Measurements from ENCODE around the gene BPIFB2. TPM values are rescaled to one million over a fixed set of nuclear protein-coding genes. Genes with fewer than 3 reads are reported as not detected.

Gene BPIFB2
- total RNA-seq, 1 experiment from 2014 or later: 0.15 TPM

DNA sequence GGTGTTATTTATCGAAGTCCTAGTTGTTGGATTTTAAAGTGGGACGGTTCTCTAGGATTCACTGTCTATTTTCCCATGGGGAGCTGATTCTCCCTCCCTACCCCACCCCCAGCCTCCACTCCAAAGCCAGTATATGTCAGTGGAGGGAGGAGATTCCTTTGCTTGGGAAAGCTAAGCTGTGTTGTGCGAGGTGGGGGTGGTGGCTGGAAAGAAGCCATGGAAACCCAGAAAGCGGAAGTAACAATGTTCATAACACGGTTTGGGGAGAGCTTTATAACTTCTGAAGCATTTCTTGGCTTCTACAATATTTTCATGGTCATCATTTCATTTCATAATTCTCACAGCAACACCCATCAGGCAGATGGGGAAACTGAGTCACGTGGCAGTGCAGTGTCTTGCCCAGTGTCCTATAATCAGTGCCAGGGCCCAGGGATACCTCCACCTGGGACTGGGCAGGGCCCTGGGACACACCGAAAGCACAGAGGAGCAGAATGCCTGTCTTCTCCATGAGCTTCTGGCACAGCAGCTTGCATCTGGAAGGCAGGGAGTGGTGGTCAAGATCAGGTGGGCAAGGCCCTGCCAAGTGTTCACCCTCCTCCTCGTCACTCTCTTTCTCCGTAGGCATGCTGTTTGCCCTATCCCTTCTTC, 7.8 kb upstream of the BPIFB2 start (continued):
- TF ChIP-seq REST (IDR thresholded peaks at IDR 0.05; ENCODE audit: low read depth) (no peak), TCF7L2 (IDR thresholded peaks at IDR 0.05; ENCODE audit: borderline replicate concordance, extremely low read depth, insufficient read depth, insufficient read length) (no peak), CEBPB (IDR thresholded peaks at IDR 0.05; ENCODE audit: low read depth) (no peak)

DNA sequence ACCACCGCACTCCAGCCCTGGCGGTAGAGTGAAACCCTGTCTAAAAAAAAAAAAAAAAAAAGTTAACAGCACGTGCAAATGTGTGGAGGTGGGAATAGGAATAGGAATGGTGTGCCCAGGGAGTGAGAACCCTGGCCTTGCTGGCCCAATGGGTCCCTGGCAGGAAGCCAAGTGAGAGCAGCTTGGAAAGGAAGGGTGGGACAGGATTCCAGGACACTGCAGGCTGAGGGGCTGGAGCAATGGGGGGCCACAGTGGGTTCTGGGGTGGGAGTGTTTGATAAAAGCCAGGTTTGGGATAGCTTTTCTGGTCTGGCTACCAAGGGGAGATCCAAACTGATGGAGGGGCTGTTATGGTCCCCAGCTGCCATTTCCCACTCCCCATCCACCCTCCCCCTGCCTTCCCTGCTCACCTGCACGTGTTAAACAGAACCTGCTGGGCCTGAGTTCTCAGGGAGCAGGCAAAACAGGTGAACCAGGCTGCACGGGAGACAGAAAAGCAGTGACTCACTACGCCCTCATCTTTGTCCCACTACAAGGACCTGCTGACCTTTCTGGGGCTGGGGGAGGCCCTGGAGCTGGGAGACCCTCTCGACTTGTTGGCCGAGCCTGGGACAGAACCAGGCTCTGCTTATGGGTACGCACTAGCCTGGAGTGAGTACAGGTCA, 6.6 kb upstream of the BPIFB2 start:
- H3K9me3 ChIP-seq (ENCODE audit: control insufficient read depth in 1 of 2, insufficient read depth in 1 of 2, low read depth in 1 of 2, low read length in 2 of 2): no peaks in the 10 kb centered on the region
- H3K36me3 ChIP-seq (ENCODE audit: control insufficient read depth in 1 of 2, insufficient read depth in 2 of 2, low read length in 2 of 2): no peaks in the 10 kb centered on the region
- H3K79me2 ChIP-seq (ENCODE audit: insufficient read depth, low read length): no peaks in the 10 kb centered on the region
- no peak for ATAC-seq
- intact Hi-C loops (cut with micrococcal nuclease): no loop called here
- no TSS peak for BruUV-seq (replicated peaks)
- H3K4me1 ChIP-seq (ENCODE audit: control insufficient read depth in 1 of 2, insufficient read depth in 2 of 2, low read length in 2 of 2): peaks cover 0 to 3% of the 10 kb centered on the region in 2 experiments; a peak in 1 of 4 replicates
- no peak overlapping the region; the same call in 1 of the 2 replicates for H3K4me2 ChIP-seq (ENCODE audit: low read length)
- no peaks in the 10 kb centered on the region for H3K9me2 ChIP-seq (ENCODE audit: insufficient read depth)
- no peaks in the 10 kb centered on the region for H3K27me3 ChIP-seq (ENCODE audit: insufficient read depth, low read length)
- H3K27ac ChIP-seq (ENCODE audit: low read depth, low read length): no peak overlapping the region
- H3K4me3 ChIP-seq (replicated peaks in 1 of 2; ENCODE audit: low read depth in 1 of 2, low read length in 2 of 2): no peak overlapping the region
- CTCF ChIA-PET: no interaction called here
- no peak overlapping the region for H3K9ac ChIP-seq (ENCODE audit: low read length)
- H2AFZ ChIP-seq (ENCODE audit: low read depth, low read length, poor library complexity, severe bottlenecking): no peak overlapping the region
- RAD21 ChIA-PET (ENCODE audit: low non-redundant PET in 1 of 2, low total read pairs in 2 of 2, uncharacterized antibody in 2 of 2, unreplicated experiment in 2 of 2): no interaction called here
- DNase-seq (ENCODE audit: low read depth, low spot score): no peak
- no peaks in the 10 kb centered on the region for H4K20me1 ChIP-seq (ENCODE audit: insufficient read depth)
- POLR2A ChIA-PET: no interaction called here
- TF ChIP-seq, protein P1, sequence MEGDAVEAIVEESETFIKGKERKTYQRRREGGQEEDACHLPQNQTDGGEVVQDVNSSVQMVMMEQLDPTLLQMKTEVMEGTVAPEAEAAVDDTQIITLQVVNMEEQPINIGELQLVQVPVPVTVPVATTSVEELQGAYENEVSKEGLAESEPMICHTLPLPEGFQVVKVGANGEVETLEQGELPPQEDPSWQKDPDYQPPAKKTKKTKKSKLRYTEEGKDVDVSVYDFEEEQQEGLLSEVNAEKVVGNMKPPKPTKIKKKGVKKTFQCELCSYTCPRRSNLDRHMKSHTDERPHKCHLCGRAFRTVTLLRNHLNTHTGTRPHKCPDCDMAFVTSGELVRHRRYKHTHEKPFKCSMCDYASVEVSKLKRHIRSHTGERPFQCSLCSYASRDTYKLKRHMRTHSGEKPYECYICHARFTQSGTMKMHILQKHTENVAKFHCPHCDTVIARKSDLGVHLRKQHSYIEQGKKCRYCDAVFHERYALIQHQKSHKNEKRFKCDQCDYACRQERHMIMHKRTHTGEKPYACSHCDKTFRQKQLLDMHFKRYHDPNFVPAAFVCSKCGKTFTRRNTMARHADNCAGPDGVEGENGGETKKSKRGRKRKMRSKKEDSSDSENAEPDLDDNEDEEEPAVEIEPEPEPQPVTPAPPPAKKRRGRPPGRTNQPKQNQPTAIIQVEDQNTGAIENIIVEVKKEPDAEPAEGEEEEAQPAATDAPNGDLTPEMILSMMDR (IDR thresholded peaks at IDR 0.05 in 2 of 3, conservative IDR thresholded peaks at IDR 0.05 in 1 of 3; ENCODE audit: borderline replicate concordance in 1 of 3, insufficient read depth in 1 of 3, low read depth in 2 of 3, low read length in 2 of 3): no peak
- TF ChIP-seq ZFX (IDR thresholded peaks at IDR 0.05): no peak
- TF ChIP-seq, protein P2, sequence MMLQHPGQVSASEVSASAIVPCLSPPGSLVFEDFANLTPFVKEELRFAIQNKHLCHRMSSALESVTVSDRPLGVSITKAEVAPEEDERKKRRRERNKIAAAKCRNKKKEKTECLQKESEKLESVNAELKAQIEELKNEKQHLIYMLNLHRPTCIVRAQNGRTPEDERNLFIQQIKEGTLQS (IDR thresholded peaks at IDR 0.05): no peak
- no peak for TF ChIP-seq FOSL1 (IDR thresholded peaks at IDR 0.05; ENCODE audit: low read depth)
- no peak for TF ChIP-seq POLR2A (IDR thresholded peaks at IDR 0.05; ENCODE audit: borderline replicate concordance, extremely low read depth, insufficient read depth, insufficient read length)
- TF ChIP-seq, protein P3, sequence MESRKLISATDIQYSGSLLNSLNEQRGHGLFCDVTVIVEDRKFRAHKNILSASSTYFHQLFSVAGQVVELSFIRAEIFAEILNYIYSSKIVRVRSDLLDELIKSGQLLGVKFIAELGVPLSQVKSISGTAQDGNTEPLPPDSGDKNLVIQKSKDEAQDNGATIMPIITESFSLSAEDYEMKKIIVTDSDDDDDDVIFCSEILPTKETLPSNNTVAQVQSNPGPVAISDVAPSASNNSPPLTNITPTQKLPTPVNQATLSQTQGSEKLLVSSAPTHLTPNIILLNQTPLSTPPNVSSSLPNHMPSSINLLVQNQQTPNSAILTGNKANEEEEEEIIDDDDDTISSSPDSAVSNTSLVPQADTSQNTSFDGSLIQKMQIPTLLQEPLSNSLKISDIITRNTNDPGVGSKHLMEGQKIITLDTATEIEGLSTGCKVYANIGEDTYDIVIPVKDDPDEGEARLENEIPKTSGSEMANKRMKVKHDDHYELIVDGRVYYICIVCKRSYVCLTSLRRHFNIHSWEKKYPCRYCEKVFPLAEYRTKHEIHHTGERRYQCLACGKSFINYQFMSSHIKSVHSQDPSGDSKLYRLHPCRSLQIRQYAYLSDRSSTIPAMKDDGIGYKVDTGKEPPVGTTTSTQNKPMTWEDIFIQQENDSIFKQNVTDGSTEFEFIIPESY (IDR thresholded peaks at IDR 0.05; ENCODE audit: extremely low read depth, insufficient replicate concordance, low read length): no peak
- TF ChIP-seq MAX (IDR thresholded peaks at IDR 0.05): no peak
- TF ChIP-seq CEBPB (IDR thresholded peaks at IDR 0.05; ENCODE audit: low read depth): no peak
- TF ChIP-seq SIN3A (IDR thresholded peaks at IDR 0.05; ENCODE audit: low read depth): no peak
- no peak for TF ChIP-seq JUND (IDR thresholded peaks at IDR 0.05)
- no peak for TF ChIP-seq EZH2phosphoT487 (IDR thresholded peaks at IDR 0.05; ENCODE audit: borderline replicate concordance)
- no peak for TF ChIP-seq SP1 (IDR thresholded peaks at IDR 0.05; ENCODE audit: low read depth)

Measured in HCT116 (cell line).